K562 (cell line): ENCODE results near the gene PITHD1. TPM values are rescaled to one million over a fixed set of nuclear protein-coding genes. Genes with fewer than 3 reads are reported as not detected.
A peak's percentile ranks its signal among the peaks of the same experiment; 100 is the strongest.

ENCODE experiments used
- BRD9 ChIP-seq: fragments of 450-650 bp; IDR thresholded peaks from 2 replicates; pipeline ENCODE4 v1.6.1; 2018; ENCODE audit warnings: low read depth; ENCODE audit not compliant: partially characterized antibody
- CBFA2T2 ChIP-seq: fragments of 450-650 bp; conservative IDR thresholded peaks from 2 replicates; pipeline ENCODE4 v1.6.1; 2017; ENCODE audit warnings: mild to moderate bottlenecking
- CBFB ChIP-seq: sonication (generic); formaldehyde crosslinking; IDR thresholded peaks from 2 replicates; pipeline ENCODE4 v1.4.0; 2020; ENCODE audit warnings: mild to moderate bottlenecking, missing genetic modification reagents
- DMBX1 ChIP-seq: fragments of 250-450 bp; sonication (Bioruptor Pico); IDR thresholded peaks from 2 replicates; pipeline ENCODE4 v1.8.0; 2022; ENCODE audit warnings: inconsistent platforms, mild to moderate bottlenecking, moderate library complexity, borderline replicate concordance
- FOXK2 ChIP-seq, 2 experiments: fragments of 450-650 bp; IDR thresholded peaks in 1 of 2; conservative IDR thresholded peaks in 1 of 2; 2 replicates each; pipeline ENCODE4 v1.6.1; 2016; ENCODE audit warnings: low read depth in 2 of 2, mild to moderate bottlenecking in 1 of 2
- GTF2E2 ChIP-seq: fragments of 200-800 bp; sonication (Bioruptor generic); IDR thresholded peaks from 2 replicates; pipeline ENCODE4 v1.6.1; 2016; ENCODE audit warnings: missing genetic modification characterization, missing compliant biosample characterization
- JUND ChIP-seq, 2 experiments: IDR thresholded peaks; 2 replicates in 1 of 2; 3 replicates in 1 of 2; pipeline ENCODE4 v1.6.1; 2011; ENCODE audit warnings: borderline replicate concordance in 2 of 2, low read depth in 2 of 2, low read length in 2 of 2, improper control_type of control experiment in 1 of 2, missing biosample characterization in 1 of 2, missing genetic modification characterization in 1 of 2, missing genetic modification reagents in 1 of 2
- MCM7 ChIP-seq, 2 experiments: fragments of 450-650 bp; IDR thresholded peaks; 2 replicates each; pipeline ENCODE4 v1.6.1; 2016 to 2018
- MXI1 ChIP-seq: IDR thresholded peaks from 2 replicates; pipeline ENCODE4 v1.6.1; 2011; ENCODE audit warnings: low read depth, mild to moderate bottlenecking, improper control_type of control experiment, low read length
- NR2C1 ChIP-seq, 2 experiments: fragments of 450-650 bp; IDR thresholded peaks; 2 replicates each; pipeline ENCODE4 v1.6.1; 2017; ENCODE audit warnings: mild to moderate bottlenecking in 2 of 2, antibody characterized with exemption in 1 of 2, inconsistent platforms in 1 of 2, missing compliant biosample characterization in 1 of 2, missing genetic modification characterization in 1 of 2
- SMAD4 ChIP-seq: fragments of 250-450 bp; sonication (Bioruptor Pico); conservative IDR thresholded peaks from 2 replicates; pipeline ENCODE4 v1.8.0; 2021; ENCODE audit warnings: inconsistent platforms, mild to moderate bottlenecking, moderate library complexity
- TFAP4 ChIP-seq: sonication (generic); formaldehyde crosslinking; IDR thresholded peaks from 2 replicates; pipeline ENCODE4 v1.8.0; 2022; ENCODE audit warnings: missing genetic modification reagents, mild to moderate bottlenecking, moderate library complexity, borderline replicate concordance
- USF2 ChIP-seq: sonication (generic); formaldehyde crosslinking; IDR thresholded peaks from 2 replicates; pipeline ENCODE4 v1.5.0; 2020; ENCODE audit warnings: missing genetic modification reagents
- ZNF263 ChIP-seq: sonication (generic); formaldehyde crosslinking; IDR thresholded peaks from 2 replicates; pipeline ENCODE4 v1.8.0; 2022; ENCODE audit warnings: mild to moderate bottlenecking, missing genetic modification reagents, borderline replicate concordance
- ZNF274 ChIP-seq: IDR thresholded peaks from 2 replicates; pipeline ENCODE4 v1.6.1; 2011; ENCODE audit warnings: low read depth, mild to moderate bottlenecking, low read length, moderate library complexity, borderline replicate concordance
- ZNF561 ChIP-seq: fragments of 450-650 bp; formaldehyde crosslinking; conservative IDR thresholded peaks from 2 replicates; pipeline ENCODE4 v1.4.0; 2020; ENCODE audit warnings: mild to moderate bottlenecking, moderate library complexity
- polyA plus RNA-seq, 8 experiments: library from polyadenylated mRNA; depleted of rRNA in 4 of 8; stranded (reverse) in 5 of 8; unstranded in 3 of 8; fragments of >200 nt; fragmentation: Nextera tagmentation in 2 of 8; fragmentation: Illumina TruSeq in 1 of 8; extraction: Ambion mirVana in 2 of 8; extraction: Trizol in 1 of 8; gene quantifications; 2 replicates each; pipeline versions ENCODE4 v1.2.1 to v1.2.3, GENCODE V29; 2011 to 2014; ENCODE audit warnings: inconsistent platforms in 1 of 8, missing spikeins in 1 of 8
- total RNA-seq, 7 experiments: library from RNA; depleted of rRNA in 6 of 7; stranded (reverse); fragments of >200 nt in 6 of 7; fragmentation: Illumina TruSeq in 2 of 7; extraction: Trizol in 2 of 7; gene quantifications; 2 replicates each; pipeline versions ENCODE4 v1.2.1 to v1.2.3, GENCODE V29; 2011 to 2021; ENCODE audit warnings: low replicate concordance in 1 of 7
- TF ChIP-seq, protein P1 (sequence below): sonication (generic); formaldehyde crosslinking; IDR thresholded peaks from 2 replicates; pipeline ENCODE4 v1.8.0; 2023; ENCODE audit warnings: mild to moderate bottlenecking, missing genetic modification reagents

Gene PITHD1
- total and polyA plus RNA-seq, 9 of the 15 experiments (the other 6 are each of a cell fraction or from before 2014, with no cell fraction given), result 46.5 to 175 (median 149) TPM

DNA sequence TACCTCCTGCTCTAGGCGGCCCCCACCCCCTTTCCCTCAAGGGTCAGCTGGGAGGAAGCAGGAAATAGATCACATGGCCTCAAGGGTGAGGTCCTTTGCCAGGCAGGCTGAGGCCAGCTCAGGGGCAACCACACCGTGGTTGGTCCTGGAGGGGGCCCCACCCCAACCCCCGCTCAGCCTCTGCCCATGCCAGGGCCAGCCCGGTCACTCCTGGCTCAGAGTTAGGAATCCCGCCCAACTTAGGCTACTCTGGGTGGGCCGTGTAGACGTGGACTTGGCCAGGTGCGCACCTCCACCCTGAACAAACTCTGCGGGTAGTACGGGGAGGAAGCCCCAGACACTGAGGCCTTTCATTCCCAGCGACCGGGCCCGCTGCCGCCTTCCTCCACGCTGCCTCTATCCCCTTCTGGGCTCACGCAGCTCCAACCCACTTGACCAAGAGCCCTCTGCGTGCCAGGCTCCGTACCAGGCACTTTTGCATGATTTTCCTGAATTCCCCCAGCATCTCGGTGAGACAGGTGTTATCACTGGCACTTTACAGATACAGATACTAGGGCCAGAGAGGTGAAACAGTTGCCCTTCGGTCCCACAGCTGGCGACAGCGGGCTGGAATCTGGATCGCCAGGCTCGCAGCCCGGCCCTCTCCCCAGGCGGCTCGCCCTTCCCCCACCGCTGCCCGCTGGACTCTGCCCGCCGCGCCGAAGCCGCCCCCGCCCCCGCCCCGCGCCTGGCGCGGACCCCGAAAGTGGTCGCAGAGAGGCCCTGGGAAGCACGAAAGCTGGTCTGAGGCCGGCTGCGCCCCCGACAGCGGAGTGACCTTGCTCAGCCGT lies 21.6 kb downstream of the PITHD1 start (continued):
- TF ChIP-seq MCM7 (IDR thresholded peaks at IDR 0.05), result no peak
- peak; percentile 67 for TF ChIP-seq SMAD4 (CRISPR knock-in tag)
- peak; percentile 62 for TF ChIP-seq CBFA2T2
- TF ChIP-seq TFAP4 (CRISPR knock-in tag), result peak; percentile 98
- TF ChIP-seq ZNF263 (CRISPR knock-in tag), result peak; percentile 11; the same call in 1 of the 2 replicates
- TF ChIP-seq USF2 (CRISPR knock-in tag), result peak; percentile 86
- no peak for TF ChIP-seq MXI1
- TF ChIP-seq NR2C1 (IDR thresholded peaks at IDR 0.05), result no peak; the same call in 1 of the 2 replicates
- peak; percentile 57; the same call in 1 of the 2 replicates for TF ChIP-seq NR2C1 (tag; IDR thresholded peaks at IDR 0.05)
- no peak for TF ChIP-seq BRD9
- peak; percentile 85; the same call in 1 of the 2 replicates for TF ChIP-seq JUND (IDR thresholded peaks at IDR 0.05; ENCODE audit: borderline replicate concordance, low read depth, low read length)
- peak; percentile 21; the same call in 1 of the 3 replicates for TF ChIP-seq JUND (tag; IDR thresholded peaks at IDR 0.05; ENCODE audit: borderline replicate concordance, low read depth, low read length)
- TF ChIP-seq, protein P1, sequence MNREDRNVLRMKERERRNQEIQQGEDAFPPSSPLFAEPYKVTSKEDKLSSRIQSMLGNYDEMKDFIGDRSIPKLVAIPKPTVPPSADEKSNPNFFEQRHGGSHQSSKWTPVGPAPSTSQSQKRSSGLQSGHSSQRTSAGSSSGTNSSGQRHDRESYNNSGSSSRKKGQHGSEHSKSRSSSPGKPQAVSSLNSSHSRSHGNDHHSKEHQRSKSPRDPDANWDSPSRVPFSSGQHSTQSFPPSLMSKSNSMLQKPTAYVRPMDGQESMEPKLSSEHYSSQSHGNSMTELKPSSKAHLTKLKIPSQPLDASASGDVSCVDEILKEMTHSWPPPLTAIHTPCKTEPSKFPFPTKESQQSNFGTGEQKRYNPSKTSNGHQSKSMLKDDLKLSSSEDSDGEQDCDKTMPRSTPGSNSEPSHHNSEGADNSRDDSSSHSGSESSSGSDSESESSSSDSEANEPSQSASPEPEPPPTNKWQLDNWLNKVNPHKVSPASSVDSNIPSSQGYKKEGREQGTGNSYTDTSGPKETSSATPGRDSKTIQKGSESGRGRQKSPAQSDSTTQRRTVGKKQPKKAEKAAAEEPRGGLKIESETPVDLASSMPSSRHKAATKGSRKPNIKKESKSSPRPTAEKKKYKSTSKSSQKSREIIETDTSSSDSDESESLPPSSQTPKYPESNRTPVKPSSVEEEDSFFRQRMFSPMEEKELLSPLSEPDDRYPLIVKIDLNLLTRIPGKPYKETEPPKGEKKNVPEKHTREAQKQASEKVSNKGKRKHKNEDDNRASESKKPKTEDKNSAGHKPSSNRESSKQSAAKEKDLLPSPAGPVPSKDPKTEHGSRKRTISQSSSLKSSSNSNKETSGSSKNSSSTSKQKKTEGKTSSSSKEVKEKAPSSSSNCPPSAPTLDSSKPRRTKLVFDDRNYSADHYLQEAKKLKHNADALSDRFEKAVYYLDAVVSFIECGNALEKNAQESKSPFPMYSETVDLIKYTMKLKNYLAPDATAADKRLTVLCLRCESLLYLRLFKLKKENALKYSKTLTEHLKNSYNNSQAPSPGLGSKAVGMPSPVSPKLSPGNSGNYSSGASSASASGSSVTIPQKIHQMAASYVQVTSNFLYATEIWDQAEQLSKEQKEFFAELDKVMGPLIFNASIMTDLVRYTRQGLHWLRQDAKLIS, result no peak
- TF ChIP-seq ZNF274, result no peak
- peak in 1 of 2 experiments; percentile 43; a peak in 1 of 4 replicates for TF ChIP-seq FOXK2 (conservative IDR thresholded peaks at IDR 0.05 in 1 of 2, IDR thresholded peaks at IDR 0.05 in 1 of 2; ENCODE audit: low read depth in 2 of 2)
- 0 out of 2 replicates have a peak, but pooled peaks have one; percentile 23 for TF ChIP-seq CBFB (CRISPR knock-in tag)
- TF ChIP-seq DMBX1, result 0 out of 2 replicates have a peak, but pooled peaks have one; percentile 52
- TF ChIP-seq GTF2E2 (tag), result peak; percentile 61; the same call in 1 of the 2 replicates
- peak; percentile 68; the same call in 1 of the 2 replicates for TF ChIP-seq ZNF561 (CRISPR knock-in tag)
